ENCODE measurements around the gene PRUNE2.
A peak's percentile ranks its signal among the peaks of the same experiment; 100 is the strongest.
"Not testable (repeated sequence)": the region's sequence is repeated elsewhere in the genome, so short reads cannot be mapped to it uniquely, and the experiment has no call there.

PRUNE2 gene

GRCh38 chr9:76692458-76693129 is 213.3 kb downstream of the PRUNE2 start:
- no peak for DNase-seq (ENCODE audit: low read depth in 3 of 3)

GRCh38 chr9:76691517-76692313 is 214.2 kb downstream of the PRUNE2 start:
- no peak for DNase-seq (ENCODE audit: low read depth in 3 of 3)

- DNase-seq (ENCODE audit: low read depth in 3 of 3), result no peak
Observed at GRCh38 chr9:76690973-76691370, 214.9 kb downstream of the PRUNE2 start.

DNA sequence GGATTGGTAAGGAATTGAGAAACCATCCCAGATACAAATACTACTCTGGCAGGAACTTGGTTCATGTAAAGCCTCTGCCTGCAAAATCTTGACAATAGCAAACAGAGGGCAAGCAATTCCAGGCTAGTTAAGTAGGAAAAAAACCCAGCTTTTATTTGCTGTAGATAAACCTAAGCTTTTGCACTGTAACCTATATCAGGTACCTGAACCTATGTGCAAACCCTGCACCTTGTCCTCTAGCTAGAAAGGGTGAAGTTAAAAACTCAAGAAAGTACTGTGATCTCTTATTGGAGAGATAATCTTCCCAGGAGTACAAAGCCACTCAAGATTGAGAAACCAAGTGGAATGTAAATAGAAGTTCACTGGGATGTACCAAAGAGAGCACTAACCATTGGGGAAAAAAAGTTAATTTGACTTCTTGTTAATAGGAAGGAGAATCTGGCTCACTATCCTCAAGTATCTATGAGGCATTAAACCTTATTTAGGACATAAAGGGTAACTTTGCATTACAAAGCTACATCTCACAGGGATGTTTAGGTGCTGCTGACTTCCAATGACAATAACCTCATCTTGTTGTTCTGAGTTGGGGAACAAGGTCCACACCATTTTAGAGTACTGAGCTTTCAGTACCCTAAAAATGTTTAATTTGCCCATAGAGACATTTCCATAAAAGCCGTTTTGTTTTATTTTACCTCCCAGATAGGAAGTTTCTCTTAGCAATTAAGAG is 215.5 kb downstream of the PRUNE2 start:
- no peak for DNase-seq (ENCODE audit: low read depth in 3 of 3)

GRCh38 chr9:76688471-76689238 is 217.3 kb downstream of the PRUNE2 start:
- no peak for DNase-seq (ENCODE audit: low read depth in 3 of 3)

DNA sequence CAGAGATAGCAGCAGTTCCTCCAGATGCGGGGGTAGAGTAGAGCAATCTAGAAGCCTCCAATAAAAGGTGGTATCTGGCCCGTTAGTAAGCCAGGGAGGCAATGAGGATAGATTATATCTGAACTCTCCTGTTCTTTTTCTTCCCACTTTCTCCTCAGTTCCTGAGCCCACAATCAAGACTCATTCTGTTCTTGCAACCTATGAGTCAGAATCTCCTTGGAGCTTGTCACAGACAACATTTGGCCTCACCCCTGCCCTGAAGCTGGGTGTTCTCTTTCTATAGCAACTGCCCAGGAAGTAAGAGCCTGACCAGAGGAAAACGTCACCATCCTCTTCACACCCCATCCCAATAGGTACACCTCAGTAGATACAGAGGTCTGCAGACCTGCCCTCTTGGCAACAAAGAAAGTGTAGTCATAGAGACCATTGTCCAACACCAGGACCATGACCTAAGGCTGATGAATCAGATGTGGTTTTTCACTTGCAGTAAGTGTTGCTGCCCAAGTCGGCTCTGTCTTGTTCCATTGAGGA is 218.0 kb downstream of the PRUNE2 start:
- no peak for DNase-seq (ENCODE audit: low read depth in 3 of 3)

GRCh38 chr9:76686756-76687155 is 219.2 kb downstream of the PRUNE2 start:
- no peak for DNase-seq (ENCODE audit: low read depth in 3 of 3)

GRCh38 chr9:76684213-76684612 is 221.7 kb downstream of the PRUNE2 start:
- no peak for DNase-seq (ENCODE audit: low read depth in 3 of 3)

DNA sequence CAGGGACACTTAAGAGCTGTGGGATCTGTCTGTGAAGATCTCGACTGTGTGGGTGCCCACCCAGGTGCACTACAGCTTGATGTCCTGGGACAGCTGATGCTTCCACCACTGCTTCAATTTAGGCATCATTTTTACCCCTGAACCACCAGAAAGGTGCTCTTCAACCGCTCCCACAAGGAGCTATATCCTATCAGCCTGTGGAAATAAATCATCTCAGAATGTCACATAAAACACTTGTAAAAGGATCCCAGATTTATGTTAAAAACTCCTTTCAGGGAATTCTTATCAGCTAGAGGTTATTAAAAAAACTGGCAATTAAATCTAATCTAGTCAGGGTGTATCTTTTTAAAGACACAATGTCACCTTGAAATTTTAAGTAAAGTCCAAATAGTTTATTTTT is 224.4 kb downstream of the PRUNE2 start:
- no peak for DNase-seq (ENCODE audit: low read depth in 3 of 3)

GRCh38 chr9:76680716-76681425 is 225.0 kb downstream of the PRUNE2 start:
- peak in 1 of 3 experiments; percentile 5 for DNase-seq (ENCODE audit: low read depth in 3 of 3)

GRCh38 chr9:76677481-76678055 is 228.3 kb downstream of the PRUNE2 start:
- DNase-seq (ENCODE audit: low read depth in 3 of 3), result no peak

GRCh38 chr9:76676857-76677256 is 229.1 kb downstream of the PRUNE2 start:
- DNase-seq (ENCODE audit: low read depth in 3 of 3), result no peak

- no peak for DNase-seq (ENCODE audit: low read depth in 3 of 3)
Observed at GRCh38 chr9:76667521-76667957, 238.4 kb downstream of the PRUNE2 start.

- not testable (repeated sequence) for DNase-seq (ENCODE audit: low read depth in 3 of 3)
Observed at GRCh38 chr9:76665966-76666365, 239.9 kb downstream of the PRUNE2 start.

DNA sequence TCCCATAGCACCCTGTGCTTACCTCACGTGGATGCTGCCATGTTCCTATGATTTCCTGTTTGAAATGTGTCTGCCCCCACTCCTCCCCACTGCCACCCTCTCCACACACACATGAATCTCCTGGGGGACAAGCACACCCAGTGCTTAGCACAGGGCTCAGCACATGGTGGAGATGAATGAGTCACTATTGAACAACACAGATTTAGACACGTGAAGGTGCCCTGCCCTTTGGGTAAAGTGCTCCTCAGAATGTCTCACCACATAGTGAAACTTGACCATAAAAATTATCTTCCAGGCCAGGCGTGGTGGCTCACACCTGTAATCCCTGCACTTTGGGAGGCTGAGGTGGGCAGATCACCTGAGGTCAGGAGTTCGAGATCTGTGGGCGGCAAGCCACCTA is 240.5 kb downstream of the PRUNE2 start:
- no peak for DNase-seq (ENCODE audit: low read depth in 3 of 3)

DNA sequence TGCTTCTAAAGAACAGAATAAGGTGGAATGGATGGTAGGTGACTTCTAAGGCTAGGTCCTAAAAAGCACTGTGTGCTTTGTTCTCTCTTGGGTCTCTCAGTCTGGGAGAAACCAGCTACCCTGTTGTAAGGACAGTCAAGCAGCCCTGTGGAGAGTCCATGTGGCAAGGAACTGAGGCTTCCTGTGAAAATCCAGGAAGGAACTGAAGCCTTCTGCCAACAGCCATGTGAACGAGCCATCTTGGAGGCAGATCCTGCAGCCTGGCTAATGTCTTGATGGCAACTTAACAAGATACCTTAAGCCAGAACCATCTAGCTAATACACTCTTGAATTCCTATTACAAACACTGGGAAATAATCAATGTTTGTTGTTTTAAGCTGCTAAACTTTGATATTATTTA is 241.8 kb downstream of the PRUNE2 start:
- no peak for DNase-seq (ENCODE audit: low read depth in 3 of 3)

DNA sequence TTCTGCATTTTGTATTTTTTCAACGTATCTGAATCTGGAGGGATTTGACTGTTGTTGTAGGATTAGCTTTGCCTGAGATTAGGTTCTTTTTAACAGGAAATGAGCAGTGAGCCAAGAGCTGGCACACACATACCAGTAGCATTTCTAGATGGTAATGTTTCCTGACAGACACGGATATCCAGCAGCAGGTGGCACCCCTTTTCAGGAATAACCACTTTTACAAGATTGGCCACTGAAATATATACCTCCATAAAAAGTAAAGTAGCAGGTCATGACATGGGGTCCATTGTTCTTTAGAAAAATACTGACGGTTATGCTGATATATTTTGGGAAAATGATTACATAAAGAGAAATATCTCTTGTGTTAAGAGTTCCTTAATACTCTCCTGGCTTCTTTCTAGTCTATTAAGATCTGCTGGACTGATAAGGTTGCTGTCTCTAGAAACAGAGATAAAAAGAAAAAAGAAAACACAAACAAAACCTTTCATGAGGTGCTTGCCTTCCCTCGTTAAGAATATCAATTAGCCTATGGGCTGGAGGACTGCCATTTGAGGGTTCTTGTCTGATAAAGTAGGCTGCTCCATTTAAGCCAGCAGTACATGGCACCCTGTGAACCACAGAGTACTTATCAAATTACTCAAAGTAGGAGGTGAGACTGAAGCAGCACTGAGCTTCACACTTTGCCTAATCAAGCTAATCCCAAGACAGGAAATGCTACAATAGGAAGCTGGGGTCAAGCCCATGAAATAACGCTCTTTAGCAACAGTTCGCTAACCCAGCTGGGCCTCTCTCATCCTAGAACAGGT is 243.2 kb downstream of the PRUNE2 start:
- DNase-seq (ENCODE audit: low read depth in 3 of 3), result no peak

GRCh38 chr9:76658510-76659231 is 247.2 kb downstream of the PRUNE2 start:
- no peak for DNase-seq (ENCODE audit: low read depth in 3 of 3)

DNA sequence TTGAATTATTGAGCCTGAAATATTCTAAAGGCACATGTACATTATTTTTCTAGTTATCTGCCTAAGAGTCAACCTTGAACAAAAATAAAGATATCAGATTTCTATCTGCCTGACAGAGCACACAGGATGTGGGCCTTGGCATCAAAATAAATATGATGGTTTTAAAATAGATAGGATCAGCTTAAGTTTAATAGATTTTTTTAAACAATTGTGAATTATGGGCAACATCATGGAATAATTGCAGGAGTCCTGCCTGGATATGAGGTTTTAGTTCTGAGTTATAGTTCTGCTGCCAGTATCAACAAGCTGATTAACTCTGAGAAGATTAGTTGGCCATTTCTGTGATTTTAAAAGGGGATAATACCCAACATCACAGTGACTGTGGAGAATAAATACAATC is 248.6 kb downstream of the PRUNE2 start:
- DNase-seq (ENCODE audit: low read depth in 3 of 3), result no peak
